H9 (cell line): ENCODE results near the gene SH3RF3. TPM values are rescaled to one million over a fixed set of nuclear protein-coding genes. Genes with fewer than 3 reads are reported as not detected.

Source experiments
- DNase-seq: peaks from one replicate; pipeline ENCODE4 v3.0.0-alpha.2; 2017
- H2AFZ ChIP-seq: one replicate; pipeline ENCODE4 v1.6.1; 2013; ENCODE audit warnings: mild to moderate bottlenecking, low read length, control low read depth, moderate library complexity
- H2AK5ac ChIP-seq: 2 replicates; pipeline ENCODE4 v1.6.1; 2013; ENCODE audit warnings: low read length, control low read depth, mixed read lengths; ENCODE audit not compliant: insufficient read length
- H2BK120ac ChIP-seq: one replicate; pipeline ENCODE4 v1.6.1; 2013; ENCODE audit warnings: low read depth, mild to moderate bottlenecking, low read length, control low read depth, inconsistent platforms; ENCODE audit not compliant: poor library complexity, severe bottlenecking
- H2BK12ac ChIP-seq: 2 replicates; pipeline ENCODE4 v1.6.1; 2013; ENCODE audit warnings: low read length, control low read depth, mixed read lengths, low read depth; ENCODE audit not compliant: insufficient read length
- H2BK15ac ChIP-seq: 2 replicates; pipeline ENCODE4 v1.6.1; 2013; ENCODE audit warnings: low read depth, low read length, control low read depth
- H2BK20ac ChIP-seq: one replicate; pipeline ENCODE4 v1.6.1; 2013; ENCODE audit warnings: low read depth, mild to moderate bottlenecking, low read length, control low read depth, inconsistent platforms; ENCODE audit not compliant: poor library complexity, severe bottlenecking
- H2BK5ac ChIP-seq: 2 replicates; pipeline ENCODE4 v1.6.1; 2013; ENCODE audit warnings: low read length, control low read depth, mixed read lengths; ENCODE audit not compliant: insufficient read length
- H3K14ac ChIP-seq: 2 replicates; pipeline ENCODE4 v1.6.1; 2013; ENCODE audit warnings: low read length, control low read depth; ENCODE audit not compliant: insufficient read depth
- H3K18ac ChIP-seq: 2 replicates; pipeline ENCODE4 v1.6.1; 2013; ENCODE audit warnings: low read depth, mild to moderate bottlenecking, mixed read lengths, low read length, control low read depth; ENCODE audit not compliant: insufficient read length
- H3K23ac ChIP-seq: 2 replicates; pipeline ENCODE4 v1.6.1; 2013; ENCODE audit warnings: low read length, control low read depth, mixed read lengths, low read depth; ENCODE audit not compliant: insufficient read length
- H3K23me2 ChIP-seq: 2 replicates; pipeline ENCODE4 v1.6.1; 2013; ENCODE audit warnings: low read depth, mild to moderate bottlenecking, mixed read lengths, low read length, control low read depth; ENCODE audit not compliant: insufficient read length, poor library complexity, severe bottlenecking
- H3K27ac ChIP-seq: 2 replicates; pipeline ENCODE4 v1.5.1; 2013; ENCODE audit warnings: low read length, control low read depth, mixed read lengths, low read depth; ENCODE audit not compliant: insufficient read length
- H3K27me3 ChIP-seq: 2 replicates; pipeline ENCODE4 v1.6.1; 2013; ENCODE audit warnings: low read length, control low read depth, inconsistent platforms; ENCODE audit not compliant: insufficient read depth
- H3K4ac ChIP-seq: 2 replicates; pipeline ENCODE4 v1.6.1; 2013; ENCODE audit warnings: low read depth, mild to moderate bottlenecking, control low read depth, inconsistent platforms, low read length, moderate library complexity
- H3K4me1 ChIP-seq: 2 replicates; pipeline ENCODE4 v1.6.1; 2013; ENCODE audit warnings: low read length, control low read depth, inconsistent platforms; ENCODE audit not compliant: insufficient read depth
- H3K4me2 ChIP-seq: 2 replicates; pipeline ENCODE4 v1.6.1; 2013; ENCODE audit warnings: low read length, control low read depth, mixed read lengths; ENCODE audit not compliant: insufficient read length, insufficient read depth
- H3K56ac ChIP-seq: 2 replicates; pipeline ENCODE4 v1.6.1; 2013; ENCODE audit warnings: low read depth, mild to moderate bottlenecking, mixed read lengths, low read length, control low read depth; ENCODE audit not compliant: insufficient read length
- H3K79me1 ChIP-seq: 2 replicates; pipeline ENCODE4 v1.6.1; 2013; ENCODE audit warnings: low read depth, mild to moderate bottlenecking, moderate library complexity, low read length, control low read depth, inconsistent platforms; ENCODE audit not compliant: insufficient read depth, poor library complexity, severe bottlenecking
- H3K79me2 ChIP-seq: 2 replicates; pipeline ENCODE4 v1.6.1; 2013; ENCODE audit warnings: low read length, control low read depth, inconsistent platforms; ENCODE audit not compliant: insufficient read depth
- H3K9ac ChIP-seq: 2 replicates; pipeline ENCODE4 v1.6.1; 2013; ENCODE audit warnings: low read length, control low read depth, mixed read lengths; ENCODE audit not compliant: insufficient read length; ENCODE audit errors: extremely low read depth
- H3K9me3 ChIP-seq: one replicate; pipeline ENCODE4 v1.6.1; 2013; ENCODE audit warnings: low read depth, low read length, inconsistent platforms; ENCODE audit not compliant: control insufficient read depth
- H3T11ph ChIP-seq: one replicate; pipeline ENCODE4 v1.6.1; 2013; ENCODE audit warnings: mild to moderate bottlenecking, low read length, control low read depth, inconsistent platforms
- H4K20me1 ChIP-seq: one replicate; pipeline ENCODE4 v1.6.1; 2013; ENCODE audit not compliant: control insufficient read depth, insufficient read length, insufficient read depth
- H4K5ac ChIP-seq: 2 replicates; pipeline ENCODE4 v1.6.1; 2013; ENCODE audit warnings: low read depth, mild to moderate bottlenecking, mixed read lengths, low read length, control low read depth; ENCODE audit not compliant: insufficient read length
- H4K8ac ChIP-seq: replicated peaks from 2 replicates; pipeline ENCODE4 v1.6.1; 2013; ENCODE audit warnings: low read length, control low read depth, mixed read lengths, low read depth; ENCODE audit not compliant: insufficient read length
- H4K91ac ChIP-seq: 2 replicates; pipeline ENCODE4 v1.6.1; 2013; ENCODE audit warnings: low read depth, mild to moderate bottlenecking, moderate library complexity, mixed read lengths, low read length, control low read depth; ENCODE audit not compliant: insufficient read length
- H3K27ac Mint-ChIP-seq, 3 experiments: 2 replicates in 2 of 3; 3 replicates in 1 of 3; pipeline ENCODE4 v1.8.0; 2020 to 2021; ENCODE audit warnings: mixed read lengths in 3 of 3, mild to moderate bottlenecking in 1 of 3, moderate library complexity in 1 of 3
- H3K27me3 Mint-ChIP-seq: 2 replicates; pipeline ENCODE4 v1.8.0; 2021; ENCODE audit warnings: low read depth, mild to moderate bottlenecking, moderate library complexity, mixed read lengths
- H3K36me3 Mint-ChIP-seq, 3 experiments: 2 replicates in 2 of 3; 3 replicates in 1 of 3; pipeline ENCODE4 v1.8.0; 2020 to 2021; ENCODE audit warnings: low read depth in 3 of 3, mixed read lengths in 3 of 3; ENCODE audit not compliant: insufficient read depth in 1 of 3
- H3K4me1 Mint-ChIP-seq, 2 experiments: 2 replicates each; pipeline ENCODE4 v1.8.0; 2020; ENCODE audit warnings: mixed read lengths in 2 of 2
- H3K4me3 Mint-ChIP-seq, 2 experiments: 2 replicates in 1 of 2; 3 replicates in 1 of 2; pipeline ENCODE4 v1.8.0; 2020 to 2021; ENCODE audit warnings: mild to moderate bottlenecking in 2 of 2, mixed read lengths in 2 of 2, moderate library complexity in 1 of 2
- H3K9me3 Mint-ChIP-seq, 2 experiments: 2 replicates in 1 of 2; 3 replicates in 1 of 2; pipeline ENCODE4 v1.8.0; 2020; ENCODE audit warnings: mild to moderate bottlenecking in 2 of 2, mixed read lengths in 2 of 2, moderate library complexity in 1 of 2
- CTCF ChIP-seq: fragments of 200-600 bp; sonication (generic); conservative IDR thresholded peaks from 3 replicates; pipeline ENCODE4 v1.8.0; 2021; ENCODE audit warnings: antibody characterized with exemption, mild to moderate bottlenecking
- WGBS: extraction: QIAGEN DNeasy Blood & Tissue Kit; methylation state at CpG from one replicate; pipeline ENCODE4 v1.1.7; 2013; ENCODE audit warnings: missing lambda C conversion rate, low lambda C conversion rate, mixed read lengths; ENCODE audit not compliant: insufficient read length; ENCODE audit errors: extremely low coverage; 5-methylcytosine and 5-hydroxymethylcytosine counted together
- total RNA-seq: library from RNA; stranded (reverse); gene quantifications from 2 replicates; pipeline ENCODE4 v1.2.1, GENCODE V29; 2021

SH3RF3 gene
- total RNA-seq, 1 experiment from 2014 or later = 0.46 TPM

GRCh38 chr2:109528811-109529501 is 400.0 kb downstream of the SH3RF3 start:
- no peak overlapping the region for H3K56ac ChIP-seq
- H4K20me1 ChIP-seq = no peaks in the 10 kb centered on the region
- no peak overlapping the region for H2BK15ac ChIP-seq
- H3K18ac ChIP-seq = no peak overlapping the region
- H3K4ac ChIP-seq = no peak overlapping the region
- H2BK12ac ChIP-seq = no peak overlapping the region
- H3K27me3 ChIP-seq = no peaks in the 10 kb centered on the region
- H3K79me2 ChIP-seq = no peaks in the 10 kb centered on the region
- Mint-ChIP-seq H3K27ac (no peak overlapping the region), H3K9me3 (no peaks in the 10 kb centered on the region), H3K4me3 (no peak overlapping the region), H3K4me1 (no peaks in the 10 kb centered on the region), H3K27me3 (no peaks in the 10 kb centered on the region; the same call in 1 of the 2 replicates), H3K36me3 (no peaks in the 10 kb centered on the region)
- no peak for TF ChIP-seq CTCF
- no peak overlapping the region for H2AK5ac ChIP-seq
- no peaks in the 10 kb centered on the region for H3K23me2 ChIP-seq
- no peak overlapping the region for H4K8ac ChIP-seq
- H2BK20ac ChIP-seq = no peak overlapping the region
- H3K9me3 ChIP-seq = no peaks in the 10 kb centered on the region
- H3K9ac ChIP-seq = no peak overlapping the region
- H4K5ac ChIP-seq = no peak overlapping the region
- H2BK5ac ChIP-seq = no peak overlapping the region
- peak; percentile 17 for DNase-seq
- no peak overlapping the region for H3K27ac ChIP-seq
- H3K14ac ChIP-seq = no peak overlapping the region
- no CpG with 5 or more reads among the region's 21 CpGs for WGBS
- no peak overlapping the region for H3K4me2 ChIP-seq
- H3T11ph ChIP-seq = no peak overlapping the region
- H3K4me1 ChIP-seq = no peaks in the 10 kb centered on the region
- H4K91ac ChIP-seq = no peak overlapping the region
- H2AFZ ChIP-seq = no peak overlapping the region
- H2BK120ac ChIP-seq = no peak overlapping the region
- no peak overlapping the region for H3K23ac ChIP-seq
- H3K79me1 ChIP-seq = no peaks in the 10 kb centered on the region
